HepG2 (cell line): ENCODE measurements around the gene EID1. TPM values are rescaled to one million over a fixed set of nuclear protein-coding genes. Genes with fewer than 3 reads are reported as not detected.

ENCODE experiments used
- ATAC-seq: fragments of 200-7000 bp; cut with Tn5 transposase; 3 replicates; pipeline ENCODE4 v1.9.1; 2020; ENCODE audit warnings: mild to moderate bottlenecking, moderate library complexity
- BruUV-seq: library from RNA; stranded (reverse); fragments of 400-500 nt; replicated peaks from 2 replicates; lab custom pipeline; 2021; lab: Mats Ljungman, UMichigan
- CTCF ChIA-PET: fragments of 300-600 bp; formaldehyde crosslinking; extraction: SDS; loops from one replicate; lab custom pipeline; 2021; ENCODE audit warnings: low total read pairs, inconsistent platforms, low intra/inter-chr PET ratio; lab: Yijun Ruan, JAX
- POLR2A ChIA-PET: fragments of 350-600 bp; sonication (Branson Sonifier 250); formaldehyde crosslinking; loops from one replicate; lab custom pipeline; 2020; ENCODE audit warnings: antibody characterized with exemption, inconsistent platforms; lab: Yijun Ruan, JAX
- DNase-seq: peaks from one replicate; pipeline ENCODE4 v3.0.0-alpha.2; 2015; ENCODE audit warnings: low spot score
- FAIRE-seq: peaks from 3 replicates; lab custom pipeline; 2011; peaks lifted over from hg19 to GRCh38; lab: Jason Lieb, UNC
- H2AFZ ChIP-seq: one replicate; pipeline ENCODE4 v1.6.1; 2011; ENCODE audit warnings: low read length, inconsistent platforms
- H3K27ac ChIP-seq: fragments of 300-600 bp; 3 replicates; pipeline ENCODE4 v1.8.0; 2011; ENCODE audit warnings: mixed run types, mild to moderate bottlenecking, mixed read lengths, low read length, inconsistent platforms; ENCODE audit not compliant: insufficient read depth; ENCODE audit errors: extremely low read length
- H3K27me3 ChIP-seq, 2 experiments: fragments of 200-600 bp in 1 of 2; 2 replicates in 1 of 2; 3 replicates in 1 of 2; pipeline versions ENCODE4 v1.6.0 to v1.8.0; 2011; ENCODE audit warnings: low read length in 2 of 2, mild to moderate bottlenecking in 2 of 2, moderate library complexity in 2 of 2, inconsistent platforms in 1 of 2; ENCODE audit not compliant: insufficient read depth in 2 of 2, control insufficient read depth in 1 of 2
- H3K36me3 ChIP-seq, 2 experiments: fragments of 200-600 bp in 1 of 2; replicated peaks in 1 of 2; 2 replicates in 1 of 2; 3 replicates in 1 of 2; pipeline versions ENCODE4 v1.5.1 to v1.8.0; 2011; ENCODE audit warnings: low read length in 2 of 2, inconsistent platforms in 1 of 2; ENCODE audit not compliant: insufficient read depth in 2 of 2, control insufficient read depth in 1 of 2
- H3K4me1 ChIP-seq: 2 replicates; pipeline ENCODE4 v1.5.1; 2012; ENCODE audit warnings: low read length, inconsistent platforms; ENCODE audit not compliant: insufficient read depth
- H3K4me2 ChIP-seq: 2 replicates; pipeline ENCODE4 v1.6.0; 2011; ENCODE audit warnings: low read depth, low read length, inconsistent platforms
- H3K4me3 ChIP-seq, 3 experiments: fragments of 200-600 bp in 1 of 3; sonication (generic), shearing (Covaris generic) in 1 of 3; replicated peaks in 1 of 3; 2 replicates each; pipeline ENCODE4 v1.5.1; 2011 to 2016; ENCODE audit warnings: low read length in 3 of 3, inconsistent platforms in 2 of 3, low read depth in 2 of 3, mild to moderate bottlenecking in 2 of 3, control low read depth in 1 of 3, mixed read lengths in 1 of 3; ENCODE audit not compliant: insufficient read depth in 1 of 3
- H3K79me2 ChIP-seq: one replicate; pipeline ENCODE4 v1.6.1; 2011; ENCODE audit warnings: low read length, inconsistent platforms; ENCODE audit not compliant: insufficient read depth
- H3K9ac ChIP-seq: 2 replicates; pipeline ENCODE4 v1.6.0; 2011; ENCODE audit warnings: mild to moderate bottlenecking, low read depth, low read length, inconsistent platforms; ENCODE audit not compliant: insufficient read depth
- H3K9me3 ChIP-seq: 2 replicates; pipeline ENCODE4 v1.5.1; 2012; ENCODE audit warnings: mild to moderate bottlenecking, low read length
- H4K20me1 ChIP-seq: 2 replicates; pipeline ENCODE4 v1.6.0; 2011; ENCODE audit warnings: inconsistent platforms, mild to moderate bottlenecking, low read length, moderate library complexity; ENCODE audit not compliant: insufficient read depth
- ATF7 ChIP-seq, 2 experiments: fragments of 450-650 bp in 1 of 2; sonication (generic) in 1 of 2; formaldehyde crosslinking in 1 of 2; IDR thresholded peaks; 2 replicates each; pipeline versions ENCODE4 v1.4.0 to v1.6.1; 2016 to 2020; ENCODE audit warnings: antibody characterized with exemption in 1 of 2, mild to moderate bottlenecking in 1 of 2, missing genetic modification reagents in 1 of 2
- CBX5 ChIP-seq: sonication (generic); formaldehyde crosslinking; IDR thresholded peaks from 2 replicates; pipeline ENCODE4 v1.4.0; 2020; ENCODE audit warnings: missing genetic modification reagents, borderline replicate concordance
- CEBPB ChIP-seq: IDR thresholded peaks from 2 replicates; pipeline ENCODE4 v1.6.1; 2011; ENCODE audit warnings: low read depth, low read length, improper control_type of control experiment, borderline replicate concordance
- TRAFD1 ChIP-seq: sonication (generic); formaldehyde crosslinking; IDR thresholded peaks from 2 replicates; pipeline ENCODE4 v1.5.1; 2020; ENCODE audit warnings: missing genetic modification reagents, mild to moderate bottlenecking, borderline replicate concordance
- ZNF160 ChIP-seq: sonication (generic); formaldehyde crosslinking; IDR thresholded peaks from 2 replicates; pipeline ENCODE4 v1.8.0; 2022; ENCODE audit warnings: mild to moderate bottlenecking, inconsistent platforms, missing genetic modification reagents
- ZNF839 ChIP-seq: sonication (generic); formaldehyde crosslinking; IDR thresholded peaks from 2 replicates; pipeline ENCODE4 v1.4.0; 2020; ENCODE audit warnings: missing genetic modification reagents, mild to moderate bottlenecking, borderline replicate concordance
- in situ Hi-C: cut with HindIII; loops from 2 replicates; pipeline ENCODE4 v1.10.0; 2017; ENCODE audit warnings: low pct_unique_long_range_greater_than_20kb; ENCODE audit not compliant: extremely low pct_ligation_motif_present
- intact Hi-C: fragments of 100-400 bp; cut with micrococcal nuclease; formaldehyde crosslinking; loops from one replicate; pipeline ENCODE4 v1.10.0; 2022; ENCODE audit not compliant: unreplicated experiment
- polyA plus RNA-seq, 8 experiments: library from polyadenylated mRNA; depleted of rRNA in 3 of 8; stranded (reverse) in 7 of 8; unstranded in 1 of 8; fragments of >200 nt; fragmentation: Illumina TruSeq in 4 of 8; extraction: Trizol in 4 of 8; gene quantifications; 2 replicates each; pipeline versions ENCODE4 v1.2.1 to v1.2.3, GENCODE V29; 2011 to 2016; ENCODE audit warnings: low read depth in 4 of 8, missing spikeins in 1 of 8, mixed read lengths in 1 of 8; ENCODE audit not compliant: insufficient read depth in 1 of 8
- total RNA-seq, 5 experiments: library from RNA; depleted of rRNA; stranded (reverse); fragments of >200 nt; fragmentation: Illumina TruSeq; extraction: Trizol; gene quantifications; 2 replicates each; pipeline ENCODE4 v1.2.3, GENCODE V29; 2016; ENCODE audit warnings: low read depth in 1 of 5

Gene EID1
- total and polyA plus RNA-seq, 2 of the 13 experiments (the other 11 are each of a cell fraction or from before 2014, with no cell fraction given) = 2.2 to 5.4 TPM

GRCh38 chr15:48832648-48833047 lies 45.3 kb upstream of the EID1 start:
- H3K9me3 ChIP-seq = no peaks in the 10 kb centered on the region; the same call in 1 of the 2 replicates
- no peaks in the 10 kb centered on the region for H3K79me2 ChIP-seq
- H3K36me3 ChIP-seq = no peaks in the 10 kb centered on the region
- TF ChIP-seq TRAFD1 (no peak), ZNF160 (CRISPR knock-in tag) (peak; percentile 96)
- BruUV-seq = no TSS peak
- no peaks in the 10 kb centered on the region for H4K20me1 ChIP-seq
- H3K4me1 ChIP-seq = no peaks in the 10 kb centered on the region
- H3K27me3 ChIP-seq = no peaks in the 10 kb centered on the region
- FAIRE-seq (no peak), ATAC-seq (no peak), DNase-seq (no peak)
- no peak overlapping the region for H3K4me2 ChIP-seq
- no peak overlapping the region for H3K9ac ChIP-seq
- no peak overlapping the region for H2AFZ ChIP-seq
- CTCF ChIA-PET = no interaction called here
- in situ Hi-C loops = loop anchor here (25.0 kb wide), 1 partner anchor 470 kb away; no protein-coding TSS in a partner anchor
- POLR2A ChIA-PET = no interaction called here
- no peak overlapping the region for H3K4me3 ChIP-seq
- H3K27ac ChIP-seq = no peak overlapping the region
- intact Hi-C loops = no loop called here

- Histone ChIP-seq H3K4me3 (no peak overlapping the region), H3K4me2 (no peak overlapping the region), H3K9ac (no peak overlapping the region), H3K9me3 (no peaks in the 10 kb centered on the region; the same call in 1 of the 2 replicates), H4K20me1 (no peaks in the 10 kb centered on the region), H3K27me3 (no peaks in the 10 kb centered on the region), H3K36me3 (no peaks in the 10 kb centered on the region), H3K27ac (no peak overlapping the region), H2AFZ (no peak overlapping the region), H3K4me1 (no peaks in the 10 kb centered on the region), H3K79me2 (no peaks in the 10 kb centered on the region)
- no peak for FAIRE-seq
- in situ Hi-C loops = loop anchor here (25.0 kb wide), 1 partner anchor 471 kb away; no protein-coding TSS in a partner anchor
- no TSS peak for BruUV-seq
- no peak for DNase-seq
- ATAC-seq = no peak
- intact Hi-C loops = no loop called here
- no peak for TF ChIP-seq ZNF839 (CRISPR knock-in tag)
- 0 out of 2 replicates have a peak, but pooled peaks have one; percentile 7 for TF ChIP-seq CEBPB
- TF ChIP-seq ATF7 (IDR thresholded peaks at IDR 0.05) = peak; percentile 59; the same call in 1 of the 2 replicates
- no peak for TF ChIP-seq ATF7 (CRISPR knock-in tag; IDR thresholded peaks at IDR 0.05)
- TF ChIP-seq CBX5 (CRISPR knock-in tag) = no peak
- ChIA-PET CTCF (no interaction called here), POLR2A (no interaction called here)
Observed at GRCh38 chr15:48833526-48834239, 44.3 kb upstream of the EID1 start.
